GM12878 (cell line): ENCODE measurements around the gene LDLR. TPM values are rescaled to one million over a fixed set of nuclear protein-coding genes. Genes with fewer than 3 reads are reported as not detected.

Experiments
- BACH1 ChIP-seq: fragments of 450-650 bp; IDR thresholded peaks from 2 replicates; pipeline ENCODE4 v1.6.1; 2017; ENCODE audit warnings: mild to moderate bottlenecking, borderline replicate concordance
- CBX3 ChIP-seq: fragments of 200-600 bp; sonication (generic); IDR thresholded peaks from 2 replicates; pipeline ENCODE4 v1.6.1; 2016; ENCODE audit warnings: low read depth, borderline replicate concordance
- CREB1 ChIP-seq: IDR thresholded peaks from 2 replicates; pipeline ENCODE4 v1.6.1; 2012; ENCODE audit warnings: low read depth, mild to moderate bottlenecking, inconsistent platforms
- EED ChIP-seq: sonication (generic); IDR thresholded peaks from 2 replicates; pipeline ENCODE4 v1.6.1; 2016; ENCODE audit warnings: antibody characterized with exemption, low read depth
- MEF2B ChIP-seq: fragments of 450-650 bp; IDR thresholded peaks from 2 replicates; pipeline ENCODE4 v1.6.1; 2018; ENCODE audit warnings: mild to moderate bottlenecking, moderate library complexity; ENCODE audit not compliant: partially characterized antibody, poor library complexity, severe bottlenecking
- NR2F1 ChIP-seq: fragments of 450-650 bp; conservative IDR thresholded peaks from 2 replicates; pipeline ENCODE4 v1.6.1; 2017; ENCODE audit warnings: mild to moderate bottlenecking
- PAX5 ChIP-seq: IDR thresholded peaks from 2 replicates; pipeline ENCODE4 v1.6.1; 2011; ENCODE audit warnings: low read depth, low read length, borderline replicate concordance
- PML ChIP-seq: IDR thresholded peaks from 2 replicates; pipeline ENCODE4 v1.6.1; 2012; ENCODE audit warnings: low read length, inconsistent platforms
- SP1 ChIP-seq: IDR thresholded peaks from one replicate; pipeline ENCODE4 v1.6.1; 2011; ENCODE audit warnings: low read depth, low read length
- SPI1 ChIP-seq: IDR thresholded peaks from 2 replicates; pipeline ENCODE4 v1.6.1; 2011; ENCODE audit warnings: low read depth, mild to moderate bottlenecking, low read length, moderate library complexity, borderline replicate concordance; ENCODE audit not compliant: insufficient read depth
- SREBF1 ChIP-seq: IDR thresholded peaks from 2 replicates; pipeline ENCODE4 v1.6.1; 2012; ENCODE audit warnings: mild to moderate bottlenecking, low read length
- polyA plus RNA-seq, 11 experiments: library from polyadenylated mRNA; depleted of rRNA in 4 of 11; unstranded in 6 of 11; stranded (reverse) in 5 of 11; fragments of >200 nt; fragmentation: Nextera tagmentation in 4 of 11; fragmentation: Illumina TruSeq in 1 of 11; extraction: Ambion mirVana in 4 of 11; extraction: Trizol in 1 of 11; gene quantifications; 1 replicate in 1 of 11; 2 replicates in 10 of 11; pipeline versions ENCODE4 v1.2.1 to v1.2.3, GENCODE V29; 2011 to 2016; ENCODE audit warnings: inconsistent platforms in 2 of 11, missing spikeins in 2 of 11, low read depth in 1 of 11
- total RNA-seq, 4 experiments: library from RNA; depleted of rRNA in 3 of 4; stranded (reverse); fragments of >200 nt in 3 of 4; fragmentation: Illumina TruSeq in 1 of 4; extraction: Trizol in 1 of 4; gene quantifications; 2 replicates each; pipeline versions ENCODE4 v1.2.1 to v1.2.3, GENCODE V29; 2013 to 2021
- TF ChIP-seq, protein P1 (sequence below): fragments of 450-650 bp; IDR thresholded peaks from 2 replicates; pipeline ENCODE4 v1.6.1; 2017; ENCODE audit warnings: mild to moderate bottlenecking, moderate library complexity
- TF ChIP-seq, protein P2 (sequence below): fragments of 450-650 bp; IDR thresholded peaks from 2 replicates; pipeline ENCODE4 v1.6.1; 2014; ENCODE audit warnings: mild to moderate bottlenecking
- TF ChIP-seq, protein P3 (sequence below): IDR thresholded peaks from 2 replicates; pipeline ENCODE4 v1.6.1; 2011; ENCODE audit warnings: borderline replicate concordance, low read depth, mild to moderate bottlenecking, moderate library complexity, mixed read lengths, low read length; ENCODE audit not compliant: insufficient read depth; ENCODE audit errors: extremely low read length
- TF ChIP-seq, protein P4 (sequence below): fragments of 450-650 bp; IDR thresholded peaks from 2 replicates; pipeline ENCODE4 v1.6.1; 2016; ENCODE audit warnings: mild to moderate bottlenecking
- TF ChIP-seq, protein P5 (sequence below), 3 experiments: IDR thresholded peaks in 2 of 3; conservative IDR thresholded peaks in 1 of 3; 2 replicates each; pipeline ENCODE4 v1.5.1; 2011; ENCODE audit warnings: low read depth in 3 of 3, low read length in 3 of 3, mild to moderate bottlenecking in 3 of 3, control low read depth in 2 of 3, moderate library complexity in 2 of 3, inconsistent platforms in 1 of 3, mixed read lengths in 1 of 3; ENCODE audit not compliant: control insufficient read depth in 2 of 3, insufficient read depth in 1 of 3; ENCODE audit errors: extremely low read depth in 1 of 3
- TF ChIP-seq, protein P6 (sequence below): fragments of 150-350 bp; IDR thresholded peaks from 2 replicates; pipeline ENCODE4 v1.6.1; 2016; ENCODE audit warnings: low read depth, low read length

The LDLR gene
- total and polyA plus RNA-seq, 10 of the 15 experiments (the other 5 are each of a cell fraction or from before 2014, with no cell fraction given) = 11.3 to 59.2 (median 27.3) TPM

DNA sequence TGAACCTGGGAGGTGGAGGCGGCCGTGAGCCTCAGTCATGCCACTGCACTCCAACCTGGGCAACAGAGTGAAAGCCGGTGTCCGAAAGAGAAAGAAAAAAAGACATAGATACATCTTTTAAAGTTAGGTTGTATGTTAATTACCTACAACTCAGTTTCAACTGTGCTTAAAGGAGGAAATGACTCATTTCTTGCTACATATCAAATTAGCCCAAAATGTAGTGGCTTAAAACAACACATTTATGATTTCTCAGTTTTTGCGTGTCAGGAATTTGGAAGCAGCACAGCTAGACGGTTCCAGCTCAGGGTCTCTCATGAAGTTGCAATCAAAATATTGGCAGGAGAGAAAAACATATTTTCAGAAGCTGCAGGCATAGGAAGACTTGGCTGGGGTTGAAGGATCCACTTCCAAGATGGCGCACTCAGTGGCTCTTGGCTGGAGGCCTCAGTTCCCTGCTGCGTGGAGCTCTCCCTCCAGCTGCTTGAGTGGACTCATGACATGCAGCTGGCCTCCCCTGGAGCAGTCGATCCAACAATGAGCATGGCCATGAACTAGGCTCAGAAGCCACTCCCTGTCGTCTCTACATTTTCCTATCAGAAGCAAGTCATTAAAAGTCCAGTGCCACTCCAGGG lies 7.1 kb downstream of the LDLR start (continued):
- TF ChIP-seq NR2F1 (0 out of 2 replicates have a peak, but pooled peaks have one; percentile 24), SPI1 (peak; percentile 12; the same call in 1 of the 2 replicates), PML (no peak; the same call in 1 of the 2 replicates), PAX5 (no peak), CBX3 (no peak), EED (no peak), CREB1 (no peak), SREBF1 (no peak), SP1 (no peak), BACH1 (peak; percentile 58; the same call in 1 of the 2 replicates), MEF2B (peak; percentile 20)
- TF ChIP-seq, protein P1, sequence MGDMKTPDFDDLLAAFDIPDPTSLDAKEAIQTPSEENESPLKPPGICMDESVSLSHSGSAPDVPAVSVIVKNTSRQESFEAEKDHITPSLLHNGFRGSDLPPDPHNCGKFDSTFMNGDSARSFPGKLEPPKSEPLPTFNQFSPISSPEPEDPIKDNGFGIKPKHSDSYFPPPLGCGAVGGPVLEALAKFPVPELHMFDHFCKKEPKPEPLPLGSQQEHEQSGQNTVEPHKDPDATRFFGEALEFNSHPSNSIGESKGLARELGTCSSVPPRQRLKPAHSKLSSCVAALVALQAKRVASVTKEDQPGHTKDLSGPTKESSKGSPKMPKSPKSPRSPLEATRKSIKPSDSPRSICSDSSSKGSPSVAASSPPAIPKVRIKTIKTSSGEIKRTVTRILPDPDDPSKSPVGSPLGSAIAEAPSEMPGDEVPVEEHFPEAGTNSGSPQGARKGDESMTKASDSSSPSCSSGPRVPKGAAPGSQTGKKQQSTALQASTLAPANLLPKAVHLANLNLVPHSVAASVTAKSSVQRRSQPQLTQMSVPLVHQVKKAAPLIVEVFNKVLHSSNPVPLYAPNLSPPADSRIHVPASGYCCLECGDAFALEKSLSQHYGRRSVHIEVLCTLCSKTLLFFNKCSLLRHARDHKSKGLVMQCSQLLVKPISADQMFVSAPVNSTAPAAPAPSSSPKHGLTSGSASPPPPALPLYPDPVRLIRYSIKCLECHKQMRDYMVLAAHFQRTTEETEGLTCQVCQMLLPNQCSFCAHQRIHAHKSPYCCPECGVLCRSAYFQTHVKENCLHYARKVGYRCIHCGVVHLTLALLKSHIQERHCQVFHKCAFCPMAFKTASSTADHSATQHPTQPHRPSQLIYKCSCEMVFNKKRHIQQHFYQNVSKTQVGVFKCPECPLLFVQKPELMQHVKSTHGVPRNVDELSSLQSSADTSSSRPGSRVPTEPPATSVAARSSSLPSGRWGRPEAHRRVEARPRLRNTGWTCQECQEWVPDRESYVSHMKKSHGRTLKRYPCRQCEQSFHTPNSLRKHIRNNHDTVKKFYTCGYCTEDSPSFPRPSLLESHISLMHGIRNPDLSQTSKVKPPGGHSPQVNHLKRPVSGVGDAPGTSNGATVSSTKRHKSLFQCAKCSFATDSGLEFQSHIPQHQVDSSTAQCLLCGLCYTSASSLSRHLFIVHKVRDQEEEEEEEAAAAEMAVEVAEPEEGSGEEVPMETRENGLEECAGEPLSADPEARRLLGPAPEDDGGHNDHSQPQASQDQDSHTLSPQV = no peak
- TF ChIP-seq, protein P2, sequence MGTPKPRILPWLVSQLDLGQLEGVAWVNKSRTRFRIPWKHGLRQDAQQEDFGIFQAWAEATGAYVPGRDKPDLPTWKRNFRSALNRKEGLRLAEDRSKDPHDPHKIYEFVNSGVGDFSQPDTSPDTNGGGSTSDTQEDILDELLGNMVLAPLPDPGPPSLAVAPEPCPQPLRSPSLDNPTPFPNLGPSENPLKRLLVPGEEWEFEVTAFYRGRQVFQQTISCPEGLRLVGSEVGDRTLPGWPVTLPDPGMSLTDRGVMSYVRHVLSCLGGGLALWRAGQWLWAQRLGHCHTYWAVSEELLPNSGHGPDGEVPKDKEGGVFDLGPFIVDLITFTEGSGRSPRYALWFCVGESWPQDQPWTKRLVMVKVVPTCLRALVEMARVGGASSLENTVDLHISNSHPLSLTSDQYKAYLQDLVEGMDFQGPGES = no peak
- TF ChIP-seq, protein P3, sequence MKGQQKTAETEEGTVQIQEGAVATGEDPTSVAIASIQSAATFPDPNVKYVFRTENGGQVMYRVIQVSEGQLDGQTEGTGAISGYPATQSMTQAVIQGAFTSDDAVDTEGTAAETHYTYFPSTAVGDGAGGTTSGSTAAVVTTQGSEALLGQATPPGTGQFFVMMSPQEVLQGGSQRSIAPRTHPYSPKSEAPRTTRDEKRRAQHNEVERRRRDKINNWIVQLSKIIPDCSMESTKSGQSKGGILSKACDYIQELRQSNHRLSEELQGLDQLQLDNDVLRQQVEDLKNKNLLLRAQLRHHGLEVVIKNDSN = no peak
- TF ChIP-seq, protein P4, sequence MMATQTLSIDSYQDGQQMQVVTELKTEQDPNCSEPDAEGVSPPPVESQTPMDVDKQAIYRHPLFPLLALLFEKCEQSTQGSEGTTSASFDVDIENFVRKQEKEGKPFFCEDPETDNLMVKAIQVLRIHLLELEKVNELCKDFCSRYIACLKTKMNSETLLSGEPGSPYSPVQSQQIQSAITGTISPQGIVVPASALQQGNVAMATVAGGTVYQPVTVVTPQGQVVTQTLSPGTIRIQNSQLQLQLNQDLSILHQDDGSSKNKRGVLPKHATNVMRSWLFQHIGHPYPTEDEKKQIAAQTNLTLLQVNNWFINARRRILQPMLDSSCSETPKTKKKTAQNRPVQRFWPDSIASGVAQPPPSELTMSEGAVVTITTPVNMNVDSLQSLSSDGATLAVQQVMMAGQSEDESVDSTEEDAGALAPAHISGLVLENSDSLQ = no peak
- TF ChIP-seq, protein P5, sequence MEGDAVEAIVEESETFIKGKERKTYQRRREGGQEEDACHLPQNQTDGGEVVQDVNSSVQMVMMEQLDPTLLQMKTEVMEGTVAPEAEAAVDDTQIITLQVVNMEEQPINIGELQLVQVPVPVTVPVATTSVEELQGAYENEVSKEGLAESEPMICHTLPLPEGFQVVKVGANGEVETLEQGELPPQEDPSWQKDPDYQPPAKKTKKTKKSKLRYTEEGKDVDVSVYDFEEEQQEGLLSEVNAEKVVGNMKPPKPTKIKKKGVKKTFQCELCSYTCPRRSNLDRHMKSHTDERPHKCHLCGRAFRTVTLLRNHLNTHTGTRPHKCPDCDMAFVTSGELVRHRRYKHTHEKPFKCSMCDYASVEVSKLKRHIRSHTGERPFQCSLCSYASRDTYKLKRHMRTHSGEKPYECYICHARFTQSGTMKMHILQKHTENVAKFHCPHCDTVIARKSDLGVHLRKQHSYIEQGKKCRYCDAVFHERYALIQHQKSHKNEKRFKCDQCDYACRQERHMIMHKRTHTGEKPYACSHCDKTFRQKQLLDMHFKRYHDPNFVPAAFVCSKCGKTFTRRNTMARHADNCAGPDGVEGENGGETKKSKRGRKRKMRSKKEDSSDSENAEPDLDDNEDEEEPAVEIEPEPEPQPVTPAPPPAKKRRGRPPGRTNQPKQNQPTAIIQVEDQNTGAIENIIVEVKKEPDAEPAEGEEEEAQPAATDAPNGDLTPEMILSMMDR (IDR thresholded peaks at IDR 0.05 in 2 of 3, conservative IDR thresholded peaks at IDR 0.05 in 1 of 3; ENCODE audit: control insufficient read depth in 2 of 3, extremely low read depth in 1 of 3, insufficient read depth in 1 of 3, low read depth in 3 of 3, low read length in 3 of 3) = no peak
- TF ChIP-seq, protein P6, sequence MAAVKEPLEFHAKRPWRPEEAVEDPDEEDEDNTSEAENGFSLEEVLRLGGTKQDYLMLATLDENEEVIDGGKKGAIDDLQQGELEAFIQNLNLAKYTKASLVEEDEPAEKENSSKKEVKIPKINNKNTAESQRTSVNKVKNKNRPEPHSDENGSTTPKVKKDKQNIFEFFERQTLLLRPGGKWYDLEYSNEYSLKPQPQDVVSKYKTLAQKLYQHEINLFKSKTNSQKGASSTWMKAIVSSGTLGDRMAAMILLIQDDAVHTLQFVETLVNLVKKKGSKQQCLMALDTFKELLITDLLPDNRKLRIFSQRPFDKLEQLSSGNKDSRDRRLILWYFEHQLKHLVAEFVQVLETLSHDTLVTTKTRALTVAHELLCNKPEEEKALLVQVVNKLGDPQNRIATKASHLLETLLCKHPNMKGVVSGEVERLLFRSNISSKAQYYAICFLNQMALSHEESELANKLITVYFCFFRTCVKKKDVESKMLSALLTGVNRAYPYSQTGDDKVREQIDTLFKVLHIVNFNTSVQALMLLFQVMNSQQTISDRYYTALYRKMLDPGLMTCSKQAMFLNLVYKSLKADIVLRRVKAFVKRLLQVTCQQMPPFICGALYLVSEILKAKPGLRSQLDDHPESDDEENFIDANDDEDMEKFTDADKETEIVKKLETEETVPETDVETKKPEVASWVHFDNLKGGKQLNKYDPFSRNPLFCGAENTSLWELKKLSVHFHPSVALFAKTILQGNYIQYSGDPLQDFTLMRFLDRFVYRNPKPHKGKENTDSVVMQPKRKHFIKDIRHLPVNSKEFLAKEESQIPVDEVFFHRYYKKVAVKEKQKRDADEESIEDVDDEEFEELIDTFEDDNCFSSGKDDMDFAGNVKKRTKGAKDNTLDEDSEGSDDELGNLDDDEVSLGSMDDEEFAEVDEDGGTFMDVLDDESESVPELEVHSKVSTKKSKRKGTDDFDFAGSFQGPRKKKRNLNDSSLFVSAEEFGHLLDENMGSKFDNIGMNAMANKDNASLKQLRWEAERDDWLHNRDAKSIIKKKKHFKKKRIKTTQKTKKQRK = no peak
